Measurements from ENCODE around the gene THUMPD1.

- TF ChIP-seq CTCF (conservative IDR thresholded peaks at IDR 0.05) (no peak), EZH2 (IDR thresholded peaks at IDR 0.05; ENCODE audit: low read depth) (no peak)
Observed at GRCh38 chr16:20747030-20747816, 5.6 kb upstream of the THUMPD1 start.

All from PC-9 (cell line).